HepG2 (cell line): ENCODE data around the gene ECHS1. TPM values are rescaled to one million over a fixed set of nuclear protein-coding genes. Genes with fewer than 3 reads are reported as not detected.

Experiments used
- CSRNP1 ChIP-seq: sonication (generic); formaldehyde crosslinking; IDR thresholded peaks from 2 replicates; pipeline ENCODE4 v1.8.1; 2023; ENCODE audit warnings: mild to moderate bottlenecking, missing genetic modification reagents
- ETV5 ChIP-seq: IDR thresholded peaks from 2 replicates; pipeline ENCODE4 v1.6.1; 2018; ENCODE audit warnings: missing biosample characterization, missing genetic modification reagents, inconsistent platforms, borderline replicate concordance
- HDAC1 ChIP-seq: sonication (generic); formaldehyde crosslinking; IDR thresholded peaks from 2 replicates; pipeline ENCODE4 v1.5.1; 2020; ENCODE audit warnings: mild to moderate bottlenecking, missing genetic modification reagents
- HHEX ChIP-seq: IDR thresholded peaks from 2 replicates; pipeline ENCODE4 v1.6.1; 2016; ENCODE audit warnings: control low read depth
- HIVEP1 ChIP-seq: sonication (generic); formaldehyde crosslinking; IDR thresholded peaks from 2 replicates; pipeline ENCODE4 v1.4.0; 2020; ENCODE audit warnings: mild to moderate bottlenecking, missing genetic modification reagents
- HNF4G ChIP-seq, 2 experiments: sonication (generic) in 1 of 2; formaldehyde crosslinking in 1 of 2; IDR thresholded peaks; 2 replicates each; pipeline versions ENCODE4 v1.4.0 to v1.6.1; 2011 to 2020; ENCODE audit warnings: borderline replicate concordance in 2 of 2, low read depth in 2 of 2, mild to moderate bottlenecking in 2 of 2, low read length in 1 of 2, missing genetic modification reagents in 1 of 2, moderate library complexity in 1 of 2
- JUND ChIP-seq: sonication (generic); formaldehyde crosslinking; IDR thresholded peaks from 2 replicates; pipeline ENCODE4 v1.8.0; 2022; ENCODE audit warnings: mild to moderate bottlenecking, missing genetic modification reagents
- MEF2D ChIP-seq: sonication (generic); formaldehyde crosslinking; IDR thresholded peaks from 2 replicates; pipeline ENCODE4 v1.5.1; 2020; ENCODE audit warnings: mild to moderate bottlenecking, missing genetic modification reagents
- NCOA5 ChIP-seq: sonication (generic); formaldehyde crosslinking; IDR thresholded peaks from 2 replicates; pipeline ENCODE4 v1.4.0; 2020; ENCODE audit warnings: missing genetic modification reagents
- SNAI1 ChIP-seq: sonication (generic); formaldehyde crosslinking; IDR thresholded peaks from 2 replicates; pipeline ENCODE4 v1.5.0; 2020; ENCODE audit warnings: mild to moderate bottlenecking, missing genetic modification reagents, borderline replicate concordance
- ZNF136 ChIP-seq: sonication (generic); formaldehyde crosslinking; IDR thresholded peaks from 2 replicates; pipeline ENCODE4 v1.8.1; 2022; ENCODE audit warnings: low read depth, mild to moderate bottlenecking, moderate library complexity, missing genetic modification reagents
- ZNF30 ChIP-seq: sonication (generic); formaldehyde crosslinking; IDR thresholded peaks from 2 replicates; pipeline ENCODE4 v1.5.0; 2020; ENCODE audit warnings: mild to moderate bottlenecking, missing genetic modification reagents
- ZNF382 ChIP-seq: sonication (generic); formaldehyde crosslinking; IDR thresholded peaks from 2 replicates; pipeline ENCODE4 v1.5.0; 2020; ENCODE audit warnings: missing genetic modification reagents, mild to moderate bottlenecking, borderline replicate concordance
- ZNF460 ChIP-seq: sonication (generic); formaldehyde crosslinking; IDR thresholded peaks from 2 replicates; pipeline ENCODE4 v1.5.1; 2020; ENCODE audit warnings: missing genetic modification reagents, mild to moderate bottlenecking, borderline replicate concordance
- ZNF496 ChIP-seq: sonication (generic); formaldehyde crosslinking; IDR thresholded peaks from 2 replicates; pipeline ENCODE4 v1.8.1; 2023; ENCODE audit warnings: mild to moderate bottlenecking, moderate library complexity, missing genetic modification reagents; ENCODE audit not compliant: insufficient replicate concordance
- ZNF549 ChIP-seq: sonication (generic); formaldehyde crosslinking; IDR thresholded peaks from 2 replicates; pipeline ENCODE4 v1.5.0; 2020; ENCODE audit warnings: missing genetic modification reagents
- ZNF557 ChIP-seq: sonication (generic); formaldehyde crosslinking; IDR thresholded peaks from 2 replicates; pipeline ENCODE4 v1.4.0; 2020; ENCODE audit warnings: missing genetic modification reagents
- ZNF710 ChIP-seq: sonication (generic); formaldehyde crosslinking; IDR thresholded peaks from 2 replicates; pipeline ENCODE4 v1.5.0; 2020; ENCODE audit warnings: mild to moderate bottlenecking, missing genetic modification reagents, borderline replicate concordance
- polyA plus RNA-seq, 8 experiments: library from polyadenylated mRNA; depleted of rRNA in 3 of 8; stranded (reverse) in 7 of 8; unstranded in 1 of 8; fragments of >200 nt; fragmentation: Illumina TruSeq in 4 of 8; extraction: Trizol in 4 of 8; gene quantifications; 2 replicates each; pipeline versions ENCODE4 v1.2.1 to v1.2.3, GENCODE V29; 2011 to 2016; ENCODE audit warnings: low read depth in 4 of 8, missing spikeins in 1 of 8, mixed read lengths in 1 of 8; ENCODE audit not compliant: insufficient read depth in 1 of 8
- total RNA-seq, 5 experiments: library from RNA; depleted of rRNA; stranded (reverse); fragments of >200 nt; fragmentation: Illumina TruSeq; extraction: Trizol; gene quantifications; 2 replicates each; pipeline ENCODE4 v1.2.3, GENCODE V29; 2016; ENCODE audit warnings: low read depth in 1 of 5
- TF ChIP-seq, protein P1 (sequence below): sonication (generic); formaldehyde crosslinking; IDR thresholded peaks from 2 replicates; pipeline ENCODE4 v1.4.0; 2020; ENCODE audit warnings: mild to moderate bottlenecking, missing genetic modification reagents
- TF ChIP-seq, protein P2 (sequence below): sonication (generic); formaldehyde crosslinking; IDR thresholded peaks from 2 replicates; pipeline ENCODE4 v1.4.0; 2020; ENCODE audit warnings: missing genetic modification reagents
- TF ChIP-seq, protein P3 (sequence below): sonication (generic); formaldehyde crosslinking; IDR thresholded peaks from 2 replicates; pipeline ENCODE4 v1.4.0; 2020; ENCODE audit warnings: missing genetic modification reagents

The ECHS1 gene
- total and polyA plus RNA-seq, 2 of the 13 experiments (the other 11 are each of a cell fraction or from before 2014, with no cell fraction given) = 32.7 to 195 TPM

GRCh38 chr10:133358162-133358924, 14.8 kb downstream of the ECHS1 start (continued):
- TF ChIP-seq ZNF136 (CRISPR knock-in tag) = no peak
- TF ChIP-seq ZNF496 (CRISPR knock-in tag) = no peak
- TF ChIP-seq ZNF710 (CRISPR knock-in tag) = no peak
- TF ChIP-seq JUND (CRISPR knock-in tag) = no peak
- TF ChIP-seq ZNF30 (CRISPR knock-in tag) = peak; percentile 74; the same call in 1 of the 2 replicates
- TF ChIP-seq HIVEP1 (CRISPR knock-in tag) = peak; percentile 54
- no peak for TF ChIP-seq ZNF557 (CRISPR knock-in tag)
- TF ChIP-seq, protein P1, sequence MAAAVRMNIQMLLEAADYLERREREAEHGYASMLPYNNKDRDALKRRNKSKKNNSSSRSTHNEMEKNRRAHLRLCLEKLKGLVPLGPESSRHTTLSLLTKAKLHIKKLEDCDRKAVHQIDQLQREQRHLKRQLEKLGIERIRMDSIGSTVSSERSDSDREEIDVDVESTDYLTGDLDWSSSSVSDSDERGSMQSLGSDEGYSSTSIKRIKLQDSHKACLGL (CRISPR knock-in tag) = 0 out of 2 replicates have a peak, but pooled peaks have one; percentile 20
- TF ChIP-seq ETV5 = no peak
- peak; percentile 82 for TF ChIP-seq HDAC1 (CRISPR knock-in tag)
- TF ChIP-seq ZNF549 (CRISPR knock-in tag) = no peak
- no peak for TF ChIP-seq SNAI1 (CRISPR knock-in tag)
- TF ChIP-seq CSRNP1 (CRISPR knock-in tag) = peak; percentile 39; the same call in 1 of the 2 replicates
- no peak for TF ChIP-seq ZNF460 (CRISPR knock-in tag)
- TF ChIP-seq, protein P2, sequence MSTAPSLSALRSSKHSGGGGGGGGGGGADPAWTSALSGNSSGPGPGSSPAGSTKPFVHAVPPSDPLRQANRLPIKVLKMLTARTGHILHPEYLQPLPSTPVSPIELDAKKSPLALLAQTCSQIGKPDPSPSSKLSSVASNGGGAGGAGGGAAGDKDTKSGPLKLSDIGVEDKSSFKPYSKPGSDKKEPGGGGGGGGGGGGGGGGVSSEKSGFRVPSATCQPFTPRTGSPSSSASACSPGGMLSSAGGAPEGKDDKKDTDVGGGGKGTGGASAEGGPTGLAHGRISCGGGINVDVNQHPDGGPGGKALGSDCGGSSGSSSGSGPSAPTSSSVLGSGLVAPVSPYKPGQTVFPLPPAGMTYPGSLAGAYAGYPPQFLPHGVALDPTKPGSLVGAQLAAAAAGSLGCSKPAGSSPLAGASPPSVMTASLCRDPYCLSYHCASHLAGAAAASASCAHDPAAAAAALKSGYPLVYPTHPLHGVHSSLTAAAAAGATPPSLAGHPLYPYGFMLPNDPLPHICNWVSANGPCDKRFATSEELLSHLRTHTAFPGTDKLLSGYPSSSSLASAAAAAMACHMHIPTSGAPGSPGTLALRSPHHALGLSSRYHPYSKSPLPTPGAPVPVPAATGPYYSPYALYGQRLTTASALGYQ (CRISPR knock-in tag) = no peak
- no peak for TF ChIP-seq NCOA5
- no peak for TF ChIP-seq HHEX (CRISPR knock-in tag)
- TF ChIP-seq MEF2D (CRISPR knock-in tag) = peak; percentile 53; the same call in 1 of the 2 replicates
- TF ChIP-seq HNF4G (IDR thresholded peaks at IDR 0.05; ENCODE audit: borderline replicate concordance, low read depth, low read length) = 0 out of 2 replicates have a peak, but pooled peaks have one; percentile 30
- TF ChIP-seq HNF4G (CRISPR knock-in tag; IDR thresholded peaks at IDR 0.05; ENCODE audit: borderline replicate concordance, low read depth) = no peak
- TF ChIP-seq ZNF382 (CRISPR knock-in tag) = no peak
- TF ChIP-seq, protein P3, sequence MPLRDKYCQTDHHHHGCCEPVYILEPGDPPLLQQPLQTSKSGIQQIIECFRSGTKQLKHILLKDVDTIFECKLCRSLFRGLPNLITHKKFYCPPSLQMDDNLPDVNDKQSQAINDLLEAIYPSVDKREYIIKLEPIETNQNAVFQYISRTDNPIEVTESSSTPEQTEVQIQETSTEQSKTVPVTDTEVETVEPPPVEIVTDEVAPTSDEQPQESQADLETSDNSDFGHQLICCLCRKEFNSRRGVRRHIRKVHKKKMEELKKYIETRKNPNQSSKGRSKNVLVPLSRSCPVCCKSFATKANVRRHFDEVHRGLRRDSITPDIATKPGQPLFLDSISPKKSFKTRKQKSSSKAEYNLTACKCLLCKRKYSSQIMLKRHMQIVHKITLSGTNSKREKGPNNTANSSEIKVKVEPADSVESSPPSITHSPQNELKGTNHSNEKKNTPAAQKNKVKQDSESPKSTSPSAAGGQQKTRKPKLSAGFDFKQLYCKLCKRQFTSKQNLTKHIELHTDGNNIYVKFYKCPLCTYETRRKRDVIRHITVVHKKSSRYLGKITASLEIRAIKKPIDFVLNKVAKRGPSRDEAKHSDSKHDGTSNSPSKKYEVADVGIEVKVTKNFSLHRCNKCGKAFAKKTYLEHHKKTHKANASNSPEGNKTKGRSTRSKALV (CRISPR knock-in tag) = 0 out of 2 replicates have a peak, but pooled peaks have one; percentile 14
